Neuronal stem cell (in vitro differentiated cells): ENCODE results near the gene CALM1. TPM values are rescaled to one million over a fixed set of nuclear protein-coding genes. Genes with fewer than 3 reads are reported as not detected.

ENCODE experiments used
- DNase-seq: peaks from one replicate; pipeline ENCODE4 v3.0.0-alpha.2; 2013; ENCODE audit warnings: low spot score
- H2AFZ ChIP-seq: one replicate; pipeline ENCODE4 v1.6.1; 2013; ENCODE audit warnings: mild to moderate bottlenecking, low read length, inconsistent platforms
- H2AK5ac ChIP-seq: 2 replicates; pipeline ENCODE4 v1.6.1; 2013; ENCODE audit warnings: low read depth, mild to moderate bottlenecking, inconsistent platforms, low read length, moderate library complexity, mixed read lengths
- H2BK120ac ChIP-seq: 2 replicates; pipeline ENCODE4 v1.6.1; 2013; ENCODE audit warnings: low read depth, mild to moderate bottlenecking, inconsistent platforms, low read length, moderate library complexity, mixed read lengths
- H2BK12ac ChIP-seq: one replicate; pipeline ENCODE4 v1.6.1; 2013; ENCODE audit warnings: low read length, inconsistent platforms
- H2BK15ac ChIP-seq: 2 replicates; pipeline ENCODE4 v1.6.1; 2013; ENCODE audit warnings: mild to moderate bottlenecking, low read length, inconsistent platforms, mixed read lengths
- H2BK5ac ChIP-seq: one replicate; pipeline ENCODE4 v1.6.1; 2013; ENCODE audit warnings: inconsistent platforms, mild to moderate bottlenecking, low read length, moderate library complexity
- H3K14ac ChIP-seq: one replicate; pipeline ENCODE4 v1.6.1; 2013; ENCODE audit warnings: low read length, inconsistent platforms
- H3K18ac ChIP-seq: 2 replicates; pipeline ENCODE4 v1.6.1; 2013; ENCODE audit warnings: low read length, inconsistent platforms
- H3K23ac ChIP-seq: 2 replicates; pipeline ENCODE4 v1.6.1; 2013; ENCODE audit warnings: low read depth, mild to moderate bottlenecking, mixed read lengths, low read length, inconsistent platforms; ENCODE audit not compliant: poor library complexity
- H3K27ac ChIP-seq: replicated peaks from 3 replicates; pipeline ENCODE4 v1.5.1; 2013; ENCODE audit warnings: low read length, inconsistent platforms
- H3K27me3 ChIP-seq, 3 experiments: 2 replicates each; pipeline ENCODE4 v1.6.1; 2013; ENCODE audit warnings: low read length in 3 of 3, mild to moderate bottlenecking in 2 of 3, inconsistent platforms in 1 of 3, low read depth in 1 of 3, mixed read lengths in 1 of 3, moderate library complexity in 1 of 3; ENCODE audit not compliant: control insufficient read depth in 3 of 3, insufficient read depth in 3 of 3
- H3K36me3 ChIP-seq, 2 donors: replicated peaks in 1 of 2; 2 replicates each; pipeline ENCODE4 v1.6.1; 2013; ENCODE audit warnings: low read length in 2 of 2; ENCODE audit not compliant: control insufficient read depth in 2 of 2, insufficient read depth in 2 of 2
- H3K4ac ChIP-seq: 2 replicates; pipeline ENCODE4 v1.6.1; 2013; ENCODE audit warnings: inconsistent platforms, mild to moderate bottlenecking, low read length, moderate library complexity
- H3K4me1 ChIP-seq, 2 donors: 1 replicate in 1 of 2; 2 replicates in 1 of 2; pipeline ENCODE4 v1.6.1; 2013; ENCODE audit warnings: low read length in 2 of 2, low read depth in 1 of 2; ENCODE audit not compliant: control insufficient read depth in 2 of 2, insufficient read depth in 1 of 2
- H3K4me2 ChIP-seq: one replicate; pipeline ENCODE4 v1.6.1; 2013; ENCODE audit warnings: mild to moderate bottlenecking, low read length, inconsistent platforms; ENCODE audit not compliant: insufficient read depth, poor library complexity, severe bottlenecking
- H3K4me3 ChIP-seq, 2 donors: 2 replicates each; pipeline ENCODE4 v1.5.1; 2013; ENCODE audit warnings: low read length in 2 of 2, mild to moderate bottlenecking in 2 of 2, inconsistent platforms in 1 of 2, moderate library complexity in 1 of 2
- H3K79me1 ChIP-seq: one replicate; pipeline ENCODE4 v1.6.1; 2013; ENCODE audit warnings: low read depth, mild to moderate bottlenecking, inconsistent platforms, low read length, moderate library complexity
- H3K9ac ChIP-seq: one replicate; pipeline ENCODE4 v1.6.1; 2013; ENCODE audit warnings: mild to moderate bottlenecking, low read depth, low read length, inconsistent platforms; ENCODE audit not compliant: poor library complexity
- H3K9me3 ChIP-seq, 2 donors: replicated peaks in 1 of 2; 2 replicates each; pipeline versions ENCODE3 to v1.6.1; 2013; ENCODE audit warnings: low read length in 2 of 2, mild to moderate bottlenecking in 2 of 2, inconsistent platforms in 1 of 2, low read depth in 1 of 2, mixed read lengths in 1 of 2, moderate library complexity in 1 of 2; ENCODE audit not compliant: control insufficient read depth in 2 of 2, insufficient read depth in 1 of 2
- H4K8ac ChIP-seq: one replicate; pipeline ENCODE4 v1.6.1; 2013; ENCODE audit warnings: low read depth, mild to moderate bottlenecking, inconsistent platforms, low read length, moderate library complexity
- H4K91ac ChIP-seq: one replicate; pipeline ENCODE4 v1.6.1; 2013; ENCODE audit warnings: low read length, low read depth, mild to moderate bottlenecking, inconsistent platforms; ENCODE audit not compliant: poor library complexity
- WGBS, 2 donors: extraction: QIAGEN DNeasy Blood & Tissue Kit; methylation state at CpG; one replicate each; pipeline ENCODE4 v1.1.7; 2013; ENCODE audit warnings: missing lambda C conversion rate in 2 of 2, mixed read lengths in 1 of 2; ENCODE audit not compliant: insufficient read length in 2 of 2, insufficient replicate concordance in 1 of 2; ENCODE audit errors: extremely low coverage in 2 of 2; 5-methylcytosine and 5-hydroxymethylcytosine counted together
- polyA plus RNA-seq, 2 experiments: library from polyadenylated mRNA; stranded (reverse); fragments of 200-250 nt; gene quantifications; one replicate each; pipeline ENCODE4 v1.2.3, GENCODE V29; 2013

The CALM1 gene
- 396 TPM for polyA plus RNA-seq (2013, experiment 1 of 2)
- 424 TPM for polyA plus RNA-seq (2013, experiment 2 of 2)

GRCh38 chr14:90396341-90397339 lies at the start of gene CALM1:
CALM1 (plus strand) TSS chr14:90397029; CDS start chr14:90397231, 202 bp downstream.
- Histone ChIP-seq H2AK5ac (no peak within 1 kb of the TSS), H2BK120ac (peak within 1 kb of the TSS; percentile 90), H3K4ac (no peak within 1 kb of the TSS), H3K36me3 (peaks cover 7 to 19% of the 10 kb centered on the region in 2 donors), H3K9me3 (peaks cover 0 to 3% of the 10 kb centered on the region in 2 donors), H3K27me3 (peaks cover 0 to 4% (median 3%) of the 10 kb centered on the region in 3 experiments), H2BK12ac (peak within 1 kb of the TSS; percentile 96), H3K18ac (peak within 1 kb of the TSS; percentile 99), H2BK15ac (peak within 1 kb of the TSS; percentile 80), H4K91ac (no peak within 1 kb of the TSS), H4K8ac (peak within 1 kb of the TSS; percentile 98), H3K27ac (peak within 1 kb of the TSS; percentile 58), H3K79me1 (peaks cover 8% of the 10 kb centered on the region), H2AFZ (peak within 1 kb of the TSS; percentile 98), H3K4me2 (peak within 1 kb of the TSS; percentile 95), H3K9ac (peak within 1 kb of the TSS; percentile 100), H2BK5ac (peak within 1 kb of the TSS; percentile 96), H3K4me1 (peaks cover 3 to 13% of the 10 kb centered on the region in 2 donors), H3K4me3 (peak within 1 kb of the TSS; percentile 89 to 99), H3K23ac (peak within 1 kb of the TSS; percentile 100), H3K14ac (peak within 1 kb of the TSS; percentile 98)
- WGBS, 2 donors: no CpG with 5 or more reads among the region's 89 CpGs
- peak; percentile 91 for DNase-seq

- Histone ChIP-seq H3K27me3 (no peaks in the 10 kb centered on the region), H3K9me3 (no peaks in the 10 kb centered on the region), H3K18ac (no peak overlapping the region), H2BK15ac (no peak overlapping the region), H3K4ac (no peak overlapping the region), H3K23ac (no peak overlapping the region), H3K14ac (no peak overlapping the region), H4K91ac (no peak overlapping the region), H3K36me3 (no peaks in the 10 kb centered on the region), H2AFZ (no peak overlapping the region), H2BK120ac (no peak overlapping the region), H3K27ac (no peak overlapping the region), H3K4me3 (no peak overlapping the region), H2AK5ac (no peak overlapping the region), H4K8ac (no peak overlapping the region), H2BK12ac (no peak overlapping the region), H2BK5ac (no peak overlapping the region), H3K9ac (no peak overlapping the region), H3K4me1 (peaks cover 0 to 3% of the 10 kb centered on the region in 2 donors), H3K79me1 (no peaks in the 10 kb centered on the region), H3K4me2 (no peak overlapping the region)
- no CpG with 5 or more reads among the region's 2 CpGs for WGBS, 2 donors
- no peak for DNase-seq
Measured at GRCh38 chr14:90348270-90348669, 48.6 kb upstream of the CALM1 start.

- Histone ChIP-seq H3K23ac (no peak overlapping the region), H2BK12ac (no peak overlapping the region), H4K91ac (no peak overlapping the region), H3K14ac (no peak overlapping the region), H3K27ac (no peak overlapping the region), H3K4me1 (peaks cover 0 to 5% of the 10 kb centered on the region in 2 donors), H3K4ac (no peak overlapping the region), H3K18ac (no peak overlapping the region), H3K4me2 (no peak overlapping the region), H2AFZ (no peak overlapping the region), H3K9ac (no peak overlapping the region), H4K8ac (no peak overlapping the region), H3K9me3 (no peaks in the 10 kb centered on the region), H3K4me3 (no peak overlapping the region), H3K36me3 (no peaks in the 10 kb centered on the region), H3K79me1 (no peaks in the 10 kb centered on the region), H2BK15ac (no peak overlapping the region), H3K27me3 (no peaks in the 10 kb centered on the region), H2BK5ac (no peak overlapping the region), H2AK5ac (no peak overlapping the region), H2BK120ac (no peak overlapping the region)
- no peak for DNase-seq
- no CpG with 5 or more reads among the region's 4 CpGs for WGBS, 2 donors
Measured at GRCh38 chr14:90349739-90350138, 47.1 kb upstream of the CALM1 start.
